PFSK-1 (cell line): ENCODE data around the gene E2F4.

ENCODE experiments used
- FOXP2 ChIP-seq: optimal IDR thresholded peaks from 2 replicates; pipeline ENCODE3; 2011; ENCODE audit warnings: borderline replicate concordance, control low read depth, inconsistent platforms; ENCODE audit not compliant: insufficient read depth; ENCODE audit errors: extremely low read length, extremely low read depth
- POLR2AphosphoS5 ChIP-seq: IDR thresholded peaks from 2 replicates; pipeline ENCODE4 v1.6.1; 2012; ENCODE audit warnings: low read depth, mild to moderate bottlenecking, control low read depth, low read length, moderate library complexity
- TAF1 ChIP-seq: IDR thresholded peaks from 2 replicates; pipeline ENCODE4 v1.6.1; 2012; ENCODE audit warnings: low read length, control low read depth, borderline replicate concordance; ENCODE audit not compliant: insufficient read depth

- TF ChIP-seq TAF1 (no peak), FOXP2 (no peak), POLR2AphosphoS5 (no peak)
Measured at GRCh38 chr16:67245186-67245585, 53.2 kb downstream of the E2F4 start.
